ENCODE results near the gene GAST. TPM values are rescaled to one million over a fixed set of nuclear protein-coding genes. Genes with fewer than 3 reads are reported as not detected.
"Not testable (repeated sequence)": the region's sequence is repeated elsewhere in the genome, so short reads cannot be mapped to it uniquely, and the experiment has no call there.

The GAST gene
- total and polyA plus RNA-seq, 7 experiments from 2014 or later, result not detected

- Mint-ChIP-seq H3K36me3 (peaks cover 0 to 8% (median 0%) of the 10 kb centered on the region in 5 donors), H3K27me3 (peaks cover 0 to 13% (median 0%) of the 10 kb centered on the region in 5 donors), H3K27ac (peak overlapping the region; percentile 88 to 100 (median 96)), H3K4me1 (peaks cover 17 to 54% (median 21%) of the 10 kb centered on the region in 7 donors), H3K4me3 (peak overlapping the region; percentile 85 to 95 (median 92)), H3K9me3 (peaks cover 0 to 1% (median 0%) of the 10 kb centered on the region in 11 donors)
- Histone ChIP-seq H3K4me3 (ENCODE audit: low read length) (peak overlapping the region; percentile 87), H3K27me3 (ENCODE audit: control insufficient read depth in 2 of 2, insufficient read depth in 2 of 2, low read length in 2 of 2) (no peaks in the 10 kb centered on the region), H3K4me1 (ENCODE audit: control insufficient read depth in 2 of 2, insufficient read depth in 2 of 2, low read length in 2 of 2) (peaks cover 4 to 7% of the 10 kb centered on the region in 2 donors), H3K27ac (ENCODE audit: low read depth, low read length) (peak overlapping the region; percentile 97), H3K36me3 (ENCODE audit: control insufficient read depth in 2 of 3, insufficient read depth in 3 of 3, low read length in 3 of 3) (no peaks in the 10 kb centered on the region), H3K9me3 (ENCODE audit: control insufficient read depth in 2 of 3, low read length in 3 of 3) (no peaks in the 10 kb centered on the region)
- ATAC-seq (peak; percentile 67), DNase-seq (peak in 2 of 9 donors; percentile 69 to 89)
- intact Hi-C loops (cut with micrococcal nuclease), result loop anchor here (1.0 to 10.0 kb wide), 16 partner anchors 13 to 1307 kb away; partner anchors contain the start of genes EIF1 (in 2 of the 2), KRTAP4-12 (in 1 of the 2) and SMARCE1 (in 1 of the 2)
- POLR2A ChIA-PET, result interaction anchor here (0.6 to 9.2 kb wide), 10 partner anchors 10 to 847 kb away, joined by 3 to 155 read pairs (median 9); partner anchors contain the start of genes EIF1 and KRTAP16-1
- CTCF ChIA-PET, result interaction anchor here (0.7 to 8.4 kb wide), 18 partner anchors 13 to 1118 kb away, joined by 3 to 125 read pairs (median 6); partner anchors contain the start of genes EIF1 and KRTAP16-1
These were observed 45.9 kb upstream of the GAST start for GRCh38 chr17:41666237-41666641.

- Mint-ChIP-seq H3K4me1 (peaks cover 17 to 54% (median 21%) of the 10 kb centered on the region in 7 donors), H3K4me3 (peak overlapping the region; percentile 85 to 95 (median 92)), H3K27ac (peak overlapping the region; percentile 88 to 100 (median 96)), H3K36me3 (peaks cover 0 to 10% (median 0%) of the 10 kb centered on the region in 5 donors), H3K9me3 (peaks cover 0 to 1% (median 0%) of the 10 kb centered on the region in 11 donors), H3K27me3 (peaks cover 0 to 13% (median 0%) of the 10 kb centered on the region in 5 donors)
- Histone ChIP-seq H3K4me3 (ENCODE audit: low read length) (peak overlapping the region; percentile 87), H3K27me3 (ENCODE audit: control insufficient read depth in 2 of 2, insufficient read depth in 2 of 2, low read length in 2 of 2) (no peaks in the 10 kb centered on the region), H3K4me1 (ENCODE audit: control insufficient read depth in 2 of 2, insufficient read depth in 2 of 2, low read length in 2 of 2) (peaks cover 4 to 7% of the 10 kb centered on the region in 2 donors), H3K36me3 (ENCODE audit: control insufficient read depth in 2 of 3, insufficient read depth in 3 of 3, low read length in 3 of 3) (no peaks in the 10 kb centered on the region), H3K9me3 (ENCODE audit: control insufficient read depth in 2 of 3, low read length in 3 of 3) (no peaks in the 10 kb centered on the region), H3K27ac (ENCODE audit: low read depth, low read length) (peak overlapping the region; percentile 97)
- DNase-seq, result peak; percentile 72 to 86 (median 79)
- ATAC-seq, result peak; percentile 73
- POLR2A ChIA-PET, result interaction anchor here (0.6 to 9.2 kb wide), 12 partner anchors 10 to 848 kb away, joined by 3 to 155 read pairs (median 6); partner anchors contain the start of genes EIF1, KRTAP16-1 and STAT5A
- intact Hi-C loops (cut with micrococcal nuclease), result loop anchor here (1.0 to 10.0 kb wide), 18 partner anchors 13 to 1308 kb away; partner anchors contain the start of genes EIF1 (in 2 of the 2), KRTAP4-12 (in 1 of the 2) and SMARCE1 (in 1 of the 2)
- CTCF ChIA-PET, result interaction anchor here (0.7 to 8.4 kb wide), 16 partner anchors 12 to 861 kb away, joined by 3 to 125 read pairs (median 12); partner anchors contain the start of genes EIF1 and KRTAP16-1
These were observed 45.3 kb upstream of the GAST start for GRCh38 chr17:41666708-41667279.

DNA sequence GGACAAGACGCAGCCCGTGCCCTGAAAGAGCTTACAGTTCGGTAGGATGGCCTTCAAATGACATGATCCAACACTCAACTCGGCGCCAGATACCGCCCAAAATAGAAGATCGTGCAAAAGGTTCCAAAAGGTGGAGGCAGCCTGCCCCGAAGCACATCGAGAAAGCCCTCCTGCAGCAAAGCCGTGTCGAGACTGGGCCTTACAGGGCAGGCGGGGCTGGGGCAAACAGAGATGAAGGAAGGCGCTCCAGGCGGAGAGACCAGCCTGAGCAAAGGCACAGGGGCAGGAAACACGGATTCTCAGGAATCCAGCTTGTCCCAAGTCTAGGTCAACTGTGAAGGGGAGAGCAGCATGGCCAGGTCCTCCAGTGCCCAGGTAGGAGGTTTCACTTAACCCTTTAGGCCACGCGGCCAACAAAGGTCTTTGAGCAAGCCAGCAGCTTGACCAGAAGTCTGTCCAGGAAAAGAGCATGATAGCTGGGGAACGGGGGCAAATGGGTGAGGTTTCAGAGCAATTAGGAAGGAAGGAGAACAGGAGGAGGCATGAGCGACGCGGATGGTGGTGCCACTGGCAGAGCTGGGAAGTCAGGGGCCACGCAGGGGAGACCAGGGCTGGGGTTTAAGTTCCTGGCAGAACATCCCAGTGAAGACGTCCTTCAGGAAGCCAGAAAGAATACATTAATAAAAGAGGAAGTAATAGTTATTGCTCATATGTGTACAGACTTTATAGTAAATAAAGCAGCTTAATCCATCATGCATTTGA is 44.7 kb upstream of the GAST start:
- Histone ChIP-seq H3K27ac (ENCODE audit: low read depth, low read length) (peak overlapping the region; percentile 97), H3K4me1 (ENCODE audit: control insufficient read depth in 2 of 2, insufficient read depth in 2 of 2, low read length in 2 of 2) (peaks cover 4 to 7% of the 10 kb centered on the region in 2 donors), H3K36me3 (ENCODE audit: control insufficient read depth in 2 of 3, insufficient read depth in 3 of 3, low read length in 3 of 3) (no peaks in the 10 kb centered on the region), H3K9me3 (ENCODE audit: control insufficient read depth in 2 of 3, low read length in 3 of 3) (no peaks in the 10 kb centered on the region), H3K4me3 (ENCODE audit: low read length) (peak overlapping the region; percentile 87), H3K27me3 (ENCODE audit: control insufficient read depth in 2 of 2, insufficient read depth in 2 of 2, low read length in 2 of 2) (no peaks in the 10 kb centered on the region)
- ChIA-PET POLR2A (interaction anchor here (0.6 to 9.2 kb wide), 8 partner anchors 10 to 620 kb away, joined by 3 to 155 read pairs (median 6); partner anchors contain the start of genes CNP, EIF1 and STAT5A), CTCF (interaction anchor here (0.8 to 8.4 kb wide), 14 partner anchors 10 to 849 kb away, joined by 3 to 88 read pairs (median 8); partner anchors contain the start of gene EIF1)
- ATAC-seq (no peak), DNase-seq (no peak)
- H3K27me3 Mint-ChIP-seq, result peaks cover 0 to 13% (median 0%) of the 10 kb centered on the region in 5 donors
- peak overlapping the region in 9 of 10 donors; percentile 51 to 95 (median 90) for H3K4me3 Mint-ChIP-seq
- H3K4me1 Mint-ChIP-seq, result peaks cover 17 to 59% (median 21%) of the 10 kb centered on the region in 7 donors
- intact Hi-C loops (cut with micrococcal nuclease), result loop anchor here (1.0 to 10.0 kb wide), 12 partner anchors 19 to 1309 kb away; partner anchors contain the start of genes KRTAP4-12 (in 1 of the 2) and SMARCE1 (in 1 of the 2)
- H3K27ac Mint-ChIP-seq, result peak overlapping the region; percentile 88 to 100 (median 96)
- H3K9me3 Mint-ChIP-seq, result peaks cover 0 to 1% (median 0%) of the 10 kb centered on the region in 11 donors
- peaks cover 0 to 10% (median 0%) of the 10 kb centered on the region in 5 donors for H3K36me3 Mint-ChIP-seq

DNA sequence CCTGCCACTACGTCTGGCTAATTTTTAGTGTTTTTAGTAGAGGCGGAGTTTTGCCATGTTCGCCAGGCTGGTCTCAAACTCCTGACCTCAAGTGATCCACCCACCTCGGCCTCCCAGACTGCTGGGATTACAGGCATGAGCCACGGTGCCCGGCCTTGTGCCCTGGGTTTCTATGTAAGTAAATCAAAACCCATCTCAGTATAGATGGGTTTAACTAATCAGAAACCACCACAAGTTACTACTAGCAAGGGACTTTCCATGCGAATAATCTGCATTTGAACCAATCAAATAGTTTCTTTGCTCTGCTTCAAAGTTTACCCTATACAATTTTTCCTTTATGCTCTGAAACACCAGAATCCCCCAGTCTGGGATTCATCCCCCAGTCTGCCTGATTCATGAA is 40.0 kb upstream of the GAST start:
- H3K9me3 ChIP-seq (ENCODE audit: control insufficient read depth in 2 of 3, low read length in 3 of 3), result no peaks in the 10 kb centered on the region
- H3K27me3 Mint-ChIP-seq, result no peaks in the 10 kb centered on the region
- no peak for DNase-seq
- peaks cover 0 to 5% of the 10 kb centered on the region in 2 donors for H3K4me1 ChIP-seq (ENCODE audit: control insufficient read depth in 2 of 2, insufficient read depth in 2 of 2, low read length in 2 of 2)
- ChIA-PET CTCF (no interaction called here), POLR2A (interaction anchor here (0.9 to 1.6 kb wide), 2 partner anchors 17 kb away, joined by 3 to 14 read pairs; partner anchors contain the start of gene EIF1)
- peak overlapping the region in 1 of 9 donors; percentile 52 for H3K27ac Mint-ChIP-seq
- no peaks in the 10 kb centered on the region for H3K27me3 ChIP-seq (ENCODE audit: control insufficient read depth in 2 of 2, insufficient read depth in 2 of 2, low read length in 2 of 2)
- H3K4me3 Mint-ChIP-seq, result no peak overlapping the region
- H3K36me3 Mint-ChIP-seq, result peaks cover 0 to 15% (median 0%) of the 10 kb centered on the region in 5 donors
- no peak for ATAC-seq
- intact Hi-C loops (cut with micrococcal nuclease), result no loop called here
- peaks cover 0 to 59% (median 5%) of the 10 kb centered on the region in 7 donors for H3K4me1 Mint-ChIP-seq
- no peak overlapping the region for H3K4me3 ChIP-seq (ENCODE audit: low read length)
- H3K36me3 ChIP-seq (ENCODE audit: control insufficient read depth in 2 of 3, insufficient read depth in 3 of 3, low read length in 3 of 3), result no peaks in the 10 kb centered on the region
- peaks cover 0 to 3% (median 0%) of the 10 kb centered on the region in 11 donors for H3K9me3 Mint-ChIP-seq
- no peak overlapping the region for H3K27ac ChIP-seq (ENCODE audit: low read depth, low read length)

DNA sequence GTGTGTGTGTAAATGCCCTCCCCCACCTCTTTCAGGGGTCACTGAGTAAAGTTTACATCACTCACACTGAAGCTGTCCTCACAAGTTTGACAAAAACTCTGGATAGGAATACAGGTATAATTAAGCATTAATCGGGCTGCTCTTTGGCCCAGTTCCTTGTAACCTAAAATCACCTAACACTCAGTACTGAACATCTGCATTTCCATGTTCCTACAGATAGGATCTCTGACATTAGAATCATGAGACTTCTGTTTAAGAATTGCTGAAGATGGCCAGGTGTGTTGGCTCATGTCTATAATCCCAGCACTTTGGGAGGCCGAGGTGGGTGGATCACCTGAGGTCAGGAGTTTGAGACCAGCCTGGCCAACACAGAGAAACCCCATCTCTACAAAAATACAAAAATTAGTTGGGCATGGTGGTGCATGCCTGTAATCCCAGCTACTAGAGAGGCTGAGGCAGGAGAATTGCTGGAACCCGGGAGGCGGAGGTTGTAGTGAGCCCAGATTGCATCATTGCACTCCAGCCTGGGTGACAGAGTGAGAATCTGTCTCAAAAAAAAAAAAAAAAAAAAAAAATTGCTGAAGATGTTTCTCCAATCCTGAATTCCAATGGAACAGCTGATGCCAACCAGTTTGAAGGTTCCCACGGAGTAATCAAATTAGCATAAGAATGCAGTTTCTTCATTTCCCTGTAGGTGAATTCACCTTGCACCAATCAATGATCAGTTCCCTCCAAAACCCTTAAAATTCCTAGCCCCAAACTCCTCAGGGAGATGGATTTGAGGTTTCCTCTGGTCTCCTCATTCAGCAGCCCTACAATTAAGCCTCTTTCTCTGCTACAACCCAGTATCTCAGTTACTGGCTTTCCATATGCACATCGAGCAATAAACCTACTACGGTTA is 36.7 kb upstream of the GAST start:
- H3K4me3 ChIP-seq (ENCODE audit: low read length); DNase-seq; H3K9me3 ChIP-seq (ENCODE audit: control insufficient read depth in 2 of 3, low read length in 3 of 3); ATAC-seq; H3K36me3 ChIP-seq (ENCODE audit: control insufficient read depth in 2 of 3, insufficient read depth in 3 of 3, low read length in 3 of 3); H3K27ac ChIP-seq (ENCODE audit: low read depth, low read length); H3K9me3 Mint-ChIP-seq; H3K4me3 Mint-ChIP-seq; intact Hi-C loops (cut with micrococcal nuclease); H3K27me3 Mint-ChIP-seq; H3K27me3 ChIP-seq (ENCODE audit: control insufficient read depth in 2 of 2, insufficient read depth in 2 of 2, low read length in 2 of 2): not testable (repeated sequence)
- ChIA-PET POLR2A (interaction anchor here (5.1 to 6.2 kb wide), 2 partner anchors 8 to 15 kb away, joined by 54 to 255 read pairs; partner anchors contain the start of gene EIF1), CTCF (interaction anchor here (0.6 to 5.5 kb wide), 2 partner anchors 15 to 846 kb away, joined by 4 to 64 read pairs; partner anchors contain the start of gene EIF1)
- peak overlapping the region in 1 of 9 donors; percentile 72 for H3K27ac Mint-ChIP-seq
- H3K36me3 Mint-ChIP-seq, result peaks cover 0 to 18% (median 0%) of the 10 kb centered on the region in 5 donors
- H3K4me1 ChIP-seq (ENCODE audit: control insufficient read depth in 2 of 2, insufficient read depth in 2 of 2, low read length in 2 of 2), result peaks cover 14 to 18% of the 10 kb centered on the region in 2 donors
- peaks cover 18 to 59% (median 22%) of the 10 kb centered on the region in 7 donors for H3K4me1 Mint-ChIP-seq
